Suppressor macrophage treated with lipopolysaccharide for 1 hour (primary cell): ENCODE measurements around the gene ZNF598.
"Not testable (repeated sequence)": the region's sequence is repeated elsewhere in the genome, so short reads cannot be mapped to it uniquely, and the experiment has no call there.

Experiments
- DNase-seq, 3 donors: peaks; one replicate each; pipeline ENCODE4 v3.0.0-alpha.2; 2020 to 2022

ZNF598 gene

DNA sequence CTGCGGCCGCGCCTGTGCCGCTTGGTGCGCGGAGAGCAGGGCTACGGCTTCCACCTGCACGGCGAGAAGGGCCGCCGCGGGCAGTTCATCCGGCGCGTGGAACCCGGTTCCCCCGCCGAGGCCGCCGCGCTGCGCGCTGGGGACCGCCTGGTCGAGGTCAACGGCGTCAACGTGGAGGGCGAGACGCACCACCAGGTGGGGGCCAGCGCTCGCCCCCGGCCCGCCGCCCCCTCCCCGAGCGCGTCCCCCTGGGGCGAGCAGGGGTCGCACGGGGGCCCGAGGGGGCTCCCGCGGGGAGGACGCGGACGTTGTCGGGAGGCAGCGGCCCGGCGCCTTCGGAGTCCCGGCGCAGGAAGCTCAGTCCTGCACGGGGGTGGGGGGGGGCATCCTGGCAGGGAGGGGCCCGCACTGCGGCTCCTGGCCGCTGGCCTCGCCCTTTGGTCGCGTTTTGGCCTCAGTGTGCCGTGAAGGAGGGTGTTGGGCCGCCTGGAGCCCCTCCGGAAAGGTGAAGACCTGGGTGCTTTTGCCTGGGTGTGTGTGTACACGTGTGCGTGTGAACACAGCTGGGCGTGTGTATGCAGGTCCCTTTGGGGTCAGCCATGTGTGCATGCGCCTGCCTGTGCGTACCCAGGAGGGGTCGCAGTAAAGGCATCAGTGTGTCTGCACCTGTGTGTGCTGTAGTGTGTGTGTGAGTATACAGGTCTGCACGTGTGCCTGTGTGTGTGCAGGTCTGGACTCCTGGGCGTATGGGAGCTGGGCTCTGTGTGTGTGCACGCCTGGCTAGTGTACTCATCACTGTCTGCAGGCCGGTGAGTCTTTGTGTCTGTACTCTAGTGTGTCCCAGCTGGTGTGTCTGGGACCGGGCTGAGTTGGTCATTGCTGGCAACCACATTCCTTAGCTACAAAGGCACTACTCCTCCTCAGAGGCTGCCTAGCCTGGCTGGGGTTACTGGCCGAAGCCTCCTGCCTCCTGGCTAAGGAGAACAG lies 17.7 kb upstream of the ZNF598 start:
- peak in 1 of 3 donors; percentile 48 for DNase-seq

DNA sequence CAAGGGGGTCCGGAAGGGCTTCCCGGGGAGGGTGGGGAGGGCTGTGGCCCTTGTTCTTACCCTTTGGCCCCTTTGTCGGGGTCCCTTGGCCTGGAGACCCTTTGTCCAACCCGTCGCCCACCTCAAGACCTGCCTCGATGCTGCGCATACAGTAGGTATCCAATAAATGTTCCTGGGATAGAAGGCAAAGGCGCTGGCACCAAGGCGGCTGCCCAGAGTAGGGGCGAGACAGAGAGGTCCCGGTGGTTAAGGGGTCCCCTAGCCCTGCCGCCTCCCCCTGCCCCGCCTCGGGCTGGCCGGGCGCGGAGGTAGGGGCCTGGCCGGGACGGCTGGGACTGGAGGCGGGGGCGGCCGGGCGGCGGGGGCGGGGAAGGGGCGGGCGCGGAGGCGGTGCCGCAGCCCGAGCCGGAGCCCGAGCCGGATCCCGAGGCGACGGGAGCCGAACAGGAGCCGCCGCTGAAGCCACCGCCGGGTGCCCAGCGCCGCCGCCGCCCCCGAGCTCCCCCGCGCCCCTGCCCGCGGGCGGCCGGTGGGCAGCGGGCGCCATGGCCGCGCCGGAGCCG lies 16.9 kb upstream of the ZNF598 start, which contains the start of gene NHERF2:
Gene NHERF2, plus strand, starts transcription at position 442 of the 563 bp plus-strand sequence. Its CDS starts 104 bp downstream, at position 546.
- peak in 2 of 3 donors; percentile 51 to 70 for DNase-seq

- no peak for DNase-seq
Measured at GRCh38 chr16:2025878-2026460, 16.3 kb upstream of the ZNF598 start.

GRCh38 chr16:2025251-2025650 lies 15.6 kb upstream of the ZNF598 start:
- DNase-seq = no peak

- no peak for DNase-seq
Measured at GRCh38 chr16:2024032-2024420, 14.4 kb upstream of the ZNF598 start.

DNA sequence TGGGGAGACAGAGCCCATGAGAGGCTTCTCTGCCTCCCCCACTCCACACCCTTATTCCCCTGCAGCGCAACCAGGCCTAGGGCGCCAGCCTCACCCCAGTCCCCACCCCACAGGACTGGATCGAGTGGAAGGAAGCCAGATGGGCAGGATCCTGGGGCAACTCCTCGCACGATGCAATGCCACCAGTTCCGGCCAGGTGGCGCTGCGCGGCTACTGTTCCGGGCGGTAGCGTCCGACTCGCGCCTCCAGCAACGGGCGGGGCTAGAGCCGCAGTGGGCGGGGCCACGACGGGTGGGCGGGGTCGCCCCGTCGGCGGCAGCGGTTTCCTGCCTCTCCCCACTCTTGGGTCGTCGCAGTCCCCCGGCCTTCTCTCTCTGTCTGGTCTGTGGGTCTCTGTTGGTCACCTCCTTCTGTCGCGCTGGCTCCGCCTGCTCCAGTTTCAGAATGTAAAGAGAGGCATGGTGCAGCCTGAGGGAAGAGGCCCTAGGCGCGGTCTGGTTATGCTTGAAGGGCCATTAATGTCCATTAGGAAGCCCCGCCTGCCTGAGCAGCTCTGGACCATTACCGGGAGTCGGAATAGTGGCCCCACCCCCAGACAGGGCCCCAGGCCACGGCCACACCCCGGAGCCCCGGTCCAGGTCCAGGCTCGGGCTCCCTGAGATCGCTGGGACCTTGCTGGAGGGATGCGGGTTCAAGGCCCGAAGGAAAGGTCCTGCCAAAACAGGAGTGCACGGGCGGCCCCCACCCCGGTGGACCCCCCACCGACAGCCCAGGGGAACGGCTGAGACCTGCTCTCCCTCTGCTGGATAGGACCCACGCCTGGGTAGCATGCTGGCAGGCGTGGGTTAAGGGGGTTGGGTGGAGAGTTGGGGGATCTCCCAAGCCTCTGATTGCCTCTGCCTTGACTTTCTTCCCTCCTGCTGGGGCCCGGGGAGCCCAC lies 13.7 kb upstream of the ZNF598 start:
- peak; percentile 92 to 96 (median 96) for DNase-seq

DNA sequence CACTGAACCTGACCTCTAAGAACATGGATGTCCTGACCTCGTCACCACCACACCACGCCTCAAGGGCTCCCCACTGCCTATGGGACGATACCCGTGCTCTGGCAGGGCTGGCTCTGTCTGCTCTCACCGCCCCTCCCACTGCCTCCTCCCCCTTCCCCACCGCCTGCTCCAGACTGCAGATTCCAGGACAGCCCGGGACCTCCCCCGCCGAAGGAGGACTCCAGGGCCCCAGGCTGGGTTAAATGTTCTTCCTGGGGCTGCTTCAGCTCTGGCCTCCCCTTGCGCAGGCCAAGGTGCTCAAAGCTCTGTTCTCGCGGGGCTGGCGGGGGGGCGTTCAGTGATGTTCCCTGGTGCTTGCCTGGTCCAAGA lies 13.1 kb upstream of the ZNF598 start:
- DNase-seq = peak in 2 of 3 donors; percentile 46 to 65

DNA sequence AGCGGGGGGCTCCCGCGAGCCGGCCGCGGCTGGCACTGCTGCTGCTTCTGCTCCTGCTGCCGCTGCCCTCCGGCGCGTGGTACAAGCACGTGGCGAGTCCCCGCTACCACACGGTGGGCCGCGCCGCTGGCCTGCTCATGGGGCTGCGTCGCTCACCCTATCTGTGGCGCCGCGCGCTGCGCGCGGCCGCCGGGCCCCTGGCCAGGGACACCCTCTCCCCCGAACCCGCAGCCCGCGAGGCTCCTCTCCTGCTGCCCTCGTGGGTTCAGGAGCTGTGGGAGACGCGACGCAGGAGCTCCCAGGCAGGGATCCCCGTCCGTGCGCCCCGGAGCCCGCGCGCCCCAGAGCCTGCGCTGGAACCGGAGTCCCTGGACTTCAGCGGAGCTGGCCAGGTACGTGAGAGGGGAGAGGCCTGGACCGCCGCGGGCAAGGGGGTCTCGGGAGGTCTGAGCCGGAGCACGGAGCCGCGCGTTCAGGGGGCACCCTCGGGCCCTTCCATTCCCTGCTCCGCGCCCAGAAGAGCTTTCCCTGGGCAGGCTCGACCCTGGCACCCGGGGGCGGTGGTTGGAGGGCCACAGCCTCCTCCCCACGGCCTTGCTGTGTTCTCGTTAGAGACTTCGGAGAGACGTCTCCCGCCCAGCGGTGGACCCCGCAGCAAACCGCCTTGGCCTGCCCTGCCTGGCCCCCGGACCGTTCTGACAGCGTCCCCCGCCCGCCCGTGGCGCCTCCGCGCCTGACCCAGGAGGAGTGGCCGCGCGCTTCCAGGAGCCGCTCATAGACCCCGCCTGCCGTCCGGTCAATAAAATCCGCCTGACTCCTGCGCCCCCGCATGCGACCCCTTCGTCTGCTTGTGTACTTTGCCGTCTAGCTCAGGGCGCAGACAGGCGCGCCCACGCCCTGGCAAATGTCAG lies 10.6 kb upstream of the ZNF598 start:
- DNase-seq = no peak

DNA sequence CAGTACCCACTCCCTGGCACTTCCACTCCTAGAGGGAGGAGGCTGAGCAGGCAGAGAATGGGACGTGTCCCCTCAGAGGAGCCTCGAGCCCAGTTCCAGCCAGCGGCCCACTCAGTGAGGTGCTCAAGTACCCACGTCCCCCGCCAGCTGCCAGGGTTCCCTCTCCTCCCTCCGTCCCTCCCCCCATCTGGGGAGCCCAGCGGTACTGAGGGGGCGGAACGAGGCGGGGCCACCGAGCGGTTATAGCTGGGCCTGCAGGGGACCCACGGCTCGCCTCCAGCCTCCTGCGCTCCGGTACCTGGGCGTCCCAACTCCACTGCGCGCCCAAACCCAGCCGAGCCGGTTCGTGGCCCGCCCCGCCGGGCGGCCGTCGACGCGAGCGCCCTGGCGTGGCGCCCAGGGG lies 9.9 kb upstream of the ZNF598 start, which contains the start of gene NPW:
Gene NPW, plus strand, starts transcription at position 268 of the 403 bp plus-strand sequence.
- peak in 1 of 3 donors; percentile 51 for DNase-seq

DNA sequence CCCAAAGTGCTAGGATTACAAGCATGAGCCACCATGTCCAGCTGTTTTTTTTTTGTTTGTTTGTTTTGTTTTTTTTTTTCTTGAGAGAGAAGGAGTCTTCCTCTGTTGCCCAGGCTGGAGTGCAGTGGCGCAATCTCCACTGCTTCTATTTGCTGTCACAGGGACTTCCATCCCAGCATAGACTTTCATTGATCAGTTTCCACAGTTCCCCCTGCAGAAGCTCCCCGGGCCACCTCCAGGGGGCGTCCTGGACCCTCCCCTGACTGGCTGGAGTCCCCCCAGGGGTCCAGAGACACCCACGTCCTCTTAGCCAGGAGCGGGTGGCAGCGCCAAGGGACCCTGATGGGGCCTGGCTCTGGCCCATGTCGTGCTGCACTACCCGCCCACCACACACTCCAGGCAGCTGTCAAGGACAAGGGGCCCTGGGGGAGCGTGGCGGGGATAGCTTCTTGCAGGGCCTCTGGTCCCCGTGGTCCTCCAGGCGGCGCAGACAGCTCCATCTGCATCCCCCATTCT lies 6.8 kb upstream of the ZNF598 start:
- DNase-seq = peak in 1 of 3 donors; percentile 36

DNA sequence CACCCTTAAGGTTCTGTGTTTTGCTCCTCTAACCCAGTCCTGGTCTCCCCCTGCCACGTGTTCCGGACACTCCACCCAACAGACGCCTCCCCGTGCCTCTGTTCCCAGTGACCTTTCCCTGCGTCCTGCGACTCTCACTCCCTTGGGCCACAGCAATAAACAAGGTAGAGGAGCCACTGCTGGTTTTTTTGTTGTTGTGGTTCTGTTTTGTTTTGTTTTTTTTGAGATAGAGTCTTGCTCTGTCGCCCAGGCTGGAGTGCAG lies 6.3 kb upstream of the ZNF598 start:
- no peak for DNase-seq

DNA sequence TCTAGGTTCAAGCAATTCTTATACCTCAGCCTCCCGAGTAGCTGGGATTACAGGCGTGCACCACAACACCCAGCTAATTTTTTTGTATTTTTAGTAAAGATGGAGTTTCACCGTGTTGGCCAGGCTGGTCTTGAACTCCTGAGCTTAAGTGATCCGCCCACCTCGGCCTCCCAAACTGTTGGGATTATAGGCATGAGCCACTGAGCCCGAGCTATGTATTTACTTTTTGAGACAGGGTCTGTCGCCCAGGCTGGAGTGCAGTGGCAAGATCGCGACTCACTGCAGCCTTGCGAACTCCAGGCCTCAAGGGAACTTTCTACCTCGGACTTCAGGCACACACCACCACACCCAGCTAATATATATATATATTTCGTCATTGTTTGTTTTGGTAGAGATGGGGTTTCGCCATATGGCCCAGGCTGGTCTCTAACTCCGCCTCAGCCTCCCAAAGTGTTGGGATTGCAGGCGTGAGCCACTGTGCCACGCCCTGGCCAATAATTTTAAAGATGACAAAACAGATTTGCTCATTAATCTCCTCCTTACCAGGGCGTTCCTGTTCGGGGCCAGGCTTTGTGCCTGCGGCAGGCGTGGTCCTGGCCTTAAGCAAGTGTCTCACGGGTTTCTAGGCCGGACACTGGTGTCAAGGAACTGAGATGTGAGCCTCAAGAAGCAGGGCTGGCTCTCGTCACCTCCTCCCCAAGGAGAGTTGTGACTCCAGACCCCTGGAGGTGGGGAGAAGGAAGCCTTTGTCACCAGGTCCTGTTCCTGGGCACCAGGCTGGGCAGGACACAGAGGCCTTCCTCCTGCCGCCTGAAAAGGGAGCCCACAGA lies 5.7 kb upstream of the ZNF598 start:
- DNase-seq = peak in 2 of 3 donors; percentile 37 to 49

- no peak for DNase-seq
Measured at GRCh38 chr16:2013527-2013926, 3.9 kb upstream of the ZNF598 start.

DNA sequence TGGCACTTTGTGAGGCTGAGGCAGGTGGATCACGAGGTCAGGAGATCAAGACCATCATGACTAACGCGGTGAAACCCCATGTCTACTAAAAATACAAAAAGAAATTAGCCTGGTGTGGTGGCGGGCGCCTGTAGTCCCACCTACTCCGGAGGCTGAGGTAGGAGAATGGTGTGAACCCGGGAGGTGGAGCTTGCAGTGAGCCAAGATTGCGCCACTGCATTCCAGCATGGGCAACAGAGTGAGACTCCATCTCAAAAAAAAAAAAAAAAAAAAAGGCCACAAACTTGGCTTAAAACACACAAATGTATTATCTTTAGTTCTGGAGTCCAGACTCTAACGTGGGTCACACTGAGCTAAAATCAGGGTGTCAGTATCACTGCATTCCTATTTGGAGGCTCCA lies 2.1 kb upstream of the ZNF598 start:
- DNase-seq = not testable (repeated sequence)

DNA sequence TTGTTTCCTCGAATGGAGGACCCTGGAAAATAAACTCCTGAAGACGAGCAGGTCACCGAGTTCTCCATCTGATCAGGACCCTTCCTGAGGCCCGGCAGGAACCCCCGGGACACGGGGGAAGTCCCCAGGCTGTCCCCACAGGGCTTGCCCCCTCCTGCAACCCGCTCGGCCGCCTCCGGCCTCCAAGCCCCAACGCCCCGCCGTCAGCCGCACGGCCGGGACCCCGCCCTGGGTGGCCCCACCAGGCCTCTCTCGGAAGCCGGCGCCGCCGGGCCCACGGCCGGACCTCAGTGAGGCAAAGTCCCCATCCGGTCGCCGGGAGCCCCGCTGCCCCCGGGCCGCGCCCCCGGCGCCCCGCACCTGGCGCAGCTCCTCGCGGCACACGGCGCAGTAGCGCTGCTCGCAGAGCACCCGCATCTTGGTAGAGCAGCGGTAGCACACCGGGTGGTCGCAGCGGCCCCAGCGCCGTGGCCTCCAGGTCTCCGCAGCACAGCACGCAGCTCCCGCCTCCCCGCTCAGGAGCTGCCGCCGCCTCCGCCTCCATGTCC lies 383 bp downstream of the ZNF598 start:
- peak in 2 of 3 donors; percentile 54 to 70 for DNase-seq

GRCh38 chr16:2008631-2009163 lies 924 bp downstream of the ZNF598 start:
- DNase-seq = peak; percentile 51 to 60 (median 59)

- DNase-seq = peak in 1 of 3 donors; percentile 27
Measured at GRCh38 chr16:2008009-2008526, 1.6 kb downstream of the ZNF598 start.

- DNase-seq = no peak
Measured at GRCh38 chr16:2007081-2007836, 2.4 kb downstream of the ZNF598 start.

DNA sequence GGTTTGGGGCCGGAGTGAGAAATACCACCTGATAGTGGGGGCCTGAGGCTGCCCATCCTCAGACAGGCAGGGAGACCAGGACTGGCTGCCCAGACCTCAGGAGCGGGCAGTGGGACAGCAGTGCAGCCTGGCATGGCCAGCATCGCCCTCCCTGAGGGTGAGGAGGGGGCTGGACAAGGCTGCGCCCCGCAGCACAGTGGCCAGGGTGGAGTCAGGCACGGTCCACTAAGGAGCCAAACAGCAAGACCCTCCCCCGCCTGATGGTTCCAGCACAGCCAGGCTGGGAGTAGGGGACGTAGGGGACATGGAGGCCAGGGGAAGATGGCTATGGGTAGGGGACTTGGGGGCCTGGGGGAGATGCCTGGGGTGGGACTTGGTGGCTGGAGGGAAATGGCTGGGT lies 3.3 kb downstream of the ZNF598 start:
- DNase-seq = no peak
